IPS DF 4.7 (cell line): ENCODE results near the gene RILPL2.
"Not testable (repeated sequence)": the region's sequence is repeated elsewhere in the genome, so short reads cannot be mapped to it uniquely, and the experiment has no call there.

Experiments used
- DNase-seq: peaks from one replicate; pipeline ENCODE4 v3.0.0-alpha.2; 2013; ENCODE audit warnings: low spot score; ENCODE audit errors: extremely low read depth

The RILPL2 gene

GRCh38 chr12:123450636-123451035 lies 14.2 kb upstream of the RILPL2 start:
- no peak for DNase-seq

GRCh38 chr12:123449856-123450255 lies 13.4 kb upstream of the RILPL2 start:
- DNase-seq: no peak

GRCh38 chr12:123449249-123449733 lies 12.8 kb upstream of the RILPL2 start:
- no peak for DNase-seq

GRCh38 chr12:123446333-123446713 lies 9.8 kb upstream of the RILPL2 start:
- no peak for DNase-seq

GRCh38 chr12:123445388-123446332 lies 9.2 kb upstream of the RILPL2 start:
- DNase-seq: no peak

GRCh38 chr12:123444092-123445026 lies 7.9 kb upstream of the RILPL2 start:
- no peak for DNase-seq

- no peak for DNase-seq
These were observed 6.3 kb upstream of the RILPL2 start for GRCh38 chr12:123442774-123443173.

GRCh38 chr12:123441523-123442164 lies 5.2 kb upstream of the RILPL2 start:
- no peak for DNase-seq

- DNase-seq: no peak
These were observed 858 bp downstream of the RILPL2 start for GRCh38 chr12:123435636-123436016.

GRCh38 chr12:123433615-123434014 lies 2.9 kb downstream of the RILPL2 start:
- no peak for DNase-seq

- DNase-seq: not testable (repeated sequence)
These were observed 4.3 kb downstream of the RILPL2 start for GRCh38 chr12:123431951-123432817.

GRCh38 chr12:123429101-123429500 lies 7.4 kb downstream of the RILPL2 start:
- DNase-seq: not testable (repeated sequence)

GRCh38 chr12:123428591-123428990 lies 7.9 kb downstream of the RILPL2 start:
- no peak for DNase-seq

- DNase-seq: no peak
These were observed 9.3 kb downstream of the RILPL2 start for GRCh38 chr12:123427036-123427769.

- no peak for DNase-seq
These were observed 15.2 kb downstream of the RILPL2 start for GRCh38 chr12:123421314-123421713.

- no peak for DNase-seq
These were observed 26.5 kb downstream of the RILPL2 start for GRCh38 chr12:123410041-123410412.

- DNase-seq: not testable (repeated sequence)
These were observed 27.0 kb downstream of the RILPL2 start for GRCh38 chr12:123409284-123410040.

- not testable (repeated sequence) for DNase-seq
These were observed 27.9 kb downstream of the RILPL2 start for GRCh38 chr12:123408619-123409018.

GRCh38 chr12:123407934-123408333 lies 28.6 kb downstream of the RILPL2 start:
- DNase-seq: not testable (repeated sequence)
